Stimulated activated CD4-positive, alpha-beta T cell treated with anti-CD3 and anti-CD28 coated beads, Interleukin-12 subunit alpha, Interleukin-12 subunit beta, amount 100 ng/mL, for 48 hours (primary cell): ENCODE measurements around the gene CACNA1C.
A peak's percentile ranks its signal among the peaks of the same experiment; 100 is the strongest.

Experiments used
- DNase-seq, 3 donors: peaks; one replicate each; pipeline ENCODE4 v3.0.0-alpha.2; 2020; ENCODE audit warnings: low read depth in 2 of 3, low spot score in 1 of 3

The CACNA1C gene

DNA sequence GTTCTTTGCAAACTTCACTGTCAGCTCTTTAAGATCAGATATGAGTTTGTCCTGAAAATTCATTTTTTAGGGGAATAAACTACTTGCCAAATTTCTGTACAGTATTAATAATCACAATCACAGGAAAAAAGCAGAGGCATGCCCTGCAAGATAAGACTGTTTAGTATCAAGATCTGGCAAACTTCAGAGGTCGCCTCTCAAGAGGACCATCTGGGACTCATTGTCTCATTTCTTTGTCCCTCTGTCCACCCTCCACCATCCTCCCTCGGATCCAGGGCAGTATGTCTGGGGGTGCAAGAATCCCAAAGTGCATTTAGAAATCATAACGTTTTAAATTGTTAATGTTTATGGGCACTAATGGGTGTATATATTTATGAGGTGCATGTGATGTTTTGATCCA, 509.6 kb downstream of the CACNA1C start:
- no peak for DNase-seq

DNA sequence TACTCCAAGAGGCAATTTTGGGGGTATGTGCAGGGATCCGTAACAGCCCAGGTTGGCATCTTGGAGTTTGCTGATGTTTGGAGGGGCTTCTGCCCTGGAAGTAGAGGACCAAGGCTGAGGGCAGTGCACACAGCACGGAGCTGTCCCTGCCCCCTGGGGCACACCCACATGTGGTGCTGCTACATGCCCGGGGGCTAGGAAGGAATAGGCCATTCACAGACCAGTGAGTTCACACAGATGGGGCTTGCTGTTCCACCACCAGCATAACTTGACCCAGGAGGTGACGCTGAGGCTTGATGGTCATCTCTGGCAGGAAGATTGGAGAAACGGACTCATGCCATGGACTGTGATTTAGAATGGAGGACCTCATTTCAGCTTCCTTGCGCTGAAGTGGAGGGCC, 510.9 kb downstream of the CACNA1C start:
- DNase-seq: no peak

DNA sequence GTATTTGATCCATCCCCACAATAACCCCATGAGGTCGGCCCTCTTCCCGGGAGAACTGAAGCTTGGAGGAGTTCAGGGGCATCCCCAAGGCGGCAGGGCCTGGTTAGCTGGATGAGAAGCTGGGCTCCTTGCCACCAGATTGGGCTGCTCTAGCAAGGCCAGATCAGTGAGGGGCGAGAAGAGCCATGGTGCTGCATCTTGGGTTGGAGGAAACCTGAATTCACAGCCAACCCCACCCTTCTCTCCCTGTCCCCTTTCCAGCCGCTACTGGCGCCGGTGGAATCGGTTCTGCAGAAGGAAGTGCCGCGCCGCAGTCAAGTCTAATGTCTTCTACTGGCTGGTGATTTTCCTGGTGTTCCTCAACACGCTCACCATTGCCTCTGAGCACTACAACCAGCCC, 513.4 kb downstream of the CACNA1C start:
- DNase-seq: no peak

DNA sequence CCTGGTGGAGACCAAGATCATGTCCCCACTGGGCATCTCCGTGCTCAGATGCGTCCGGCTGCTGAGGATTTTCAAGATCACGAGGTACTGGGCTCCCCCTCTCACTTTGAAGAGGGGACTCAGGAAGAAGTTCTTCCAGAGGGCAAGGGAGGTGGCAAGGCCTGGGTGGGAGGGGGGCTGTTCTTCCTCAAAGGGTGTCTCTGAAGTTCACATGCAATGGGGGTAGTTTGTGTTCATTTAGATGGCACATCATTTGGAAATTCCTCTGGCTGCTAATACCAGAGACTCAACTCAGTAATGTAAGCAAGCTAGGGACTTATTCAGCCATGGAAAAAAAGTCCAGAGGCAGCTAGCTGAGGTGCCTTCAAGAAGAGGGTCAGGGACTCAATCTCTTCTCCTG, 514.9 kb downstream of the CACNA1C start:
- no peak for DNase-seq

DNA sequence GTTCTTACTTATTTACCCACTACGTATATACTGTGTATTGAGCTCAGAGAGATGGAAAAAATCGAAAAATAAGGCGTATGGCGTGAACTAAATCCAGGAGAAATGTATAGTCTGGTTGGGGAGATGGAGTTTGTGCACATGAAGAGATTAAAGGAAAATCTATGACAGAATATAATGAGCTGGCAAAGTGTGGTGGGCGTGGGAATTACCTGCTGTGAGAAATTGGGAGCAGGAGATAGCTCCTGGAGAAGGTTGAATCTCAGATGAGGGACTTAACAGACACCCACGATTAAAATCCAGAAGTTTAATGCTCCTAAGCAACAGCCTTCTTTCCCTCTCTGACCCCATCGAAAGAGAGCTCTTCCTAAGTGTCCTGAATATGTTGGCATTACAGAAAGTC, 517.8 kb downstream of the CACNA1C start:
- no peak for DNase-seq

DNA sequence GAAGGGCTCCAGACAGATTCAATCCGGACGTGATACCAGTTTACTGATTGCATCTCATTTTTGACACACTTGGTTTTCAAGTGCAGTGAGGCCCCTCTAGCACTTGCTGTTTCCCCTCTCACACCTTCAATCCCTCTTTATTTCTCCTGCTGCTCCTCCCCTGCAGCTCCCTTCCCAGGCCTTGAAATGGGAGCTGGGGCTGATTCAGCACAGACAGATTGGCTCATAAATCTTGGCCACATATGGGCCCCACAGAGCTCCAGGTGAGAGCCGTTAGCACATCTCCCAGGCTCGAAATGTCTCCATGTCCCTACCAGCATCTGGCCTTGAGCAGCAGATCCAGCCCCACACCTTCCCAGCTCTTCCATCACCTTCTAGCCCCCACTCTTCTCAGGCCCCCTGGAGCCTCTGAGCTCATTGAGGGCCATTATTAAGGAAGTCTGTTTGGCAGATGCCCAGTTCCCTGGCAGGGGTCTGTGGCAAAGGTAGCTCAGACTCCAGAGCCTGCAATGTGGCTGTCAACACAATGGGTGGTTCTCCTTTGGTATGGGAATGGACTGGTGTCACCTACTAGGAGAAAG, 521.7 kb downstream of the CACNA1C start:
- DNase-seq: no peak

DNA sequence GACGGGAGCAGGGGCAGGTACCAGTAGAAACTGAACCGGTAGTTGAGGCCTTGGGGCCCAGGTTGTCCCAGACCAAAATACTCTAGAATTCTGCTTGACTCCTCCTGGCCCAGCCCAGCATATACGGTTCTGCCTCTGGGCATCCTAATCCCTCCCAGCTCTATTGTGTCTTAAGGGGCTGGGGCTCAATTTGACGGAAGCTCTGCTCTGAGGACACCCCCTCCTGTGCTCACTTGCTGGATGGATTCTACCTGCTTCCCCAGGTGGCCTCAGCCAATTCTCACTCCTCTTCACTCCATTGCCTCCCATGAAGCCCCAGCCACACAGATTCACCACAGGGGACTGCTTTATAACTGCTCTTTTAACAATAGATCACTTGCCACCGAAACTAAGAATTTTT, 522.5 kb downstream of the CACNA1C start:
- DNase-seq: no peak

DNA sequence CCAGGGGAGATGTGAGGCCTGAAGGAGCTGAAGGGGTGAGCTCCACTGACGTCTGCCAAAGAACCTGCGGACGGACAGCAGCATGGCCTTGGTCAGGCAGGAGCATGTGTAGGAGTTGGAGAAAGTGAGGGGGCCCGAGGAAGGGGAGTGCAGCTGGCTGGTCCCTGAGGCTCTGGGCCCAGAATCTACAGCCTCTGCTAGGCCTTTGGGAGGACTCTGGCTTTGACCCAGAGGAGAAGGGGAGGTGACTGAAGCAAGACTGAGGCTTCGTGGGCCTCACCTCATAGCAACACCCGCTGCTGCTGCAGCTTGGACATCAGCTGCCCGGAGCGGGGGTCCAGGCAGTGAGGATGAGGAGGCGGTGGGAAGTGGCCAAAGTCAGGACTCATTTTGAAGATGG, 525.4 kb downstream of the CACNA1C start:
- no peak for DNase-seq

DNA sequence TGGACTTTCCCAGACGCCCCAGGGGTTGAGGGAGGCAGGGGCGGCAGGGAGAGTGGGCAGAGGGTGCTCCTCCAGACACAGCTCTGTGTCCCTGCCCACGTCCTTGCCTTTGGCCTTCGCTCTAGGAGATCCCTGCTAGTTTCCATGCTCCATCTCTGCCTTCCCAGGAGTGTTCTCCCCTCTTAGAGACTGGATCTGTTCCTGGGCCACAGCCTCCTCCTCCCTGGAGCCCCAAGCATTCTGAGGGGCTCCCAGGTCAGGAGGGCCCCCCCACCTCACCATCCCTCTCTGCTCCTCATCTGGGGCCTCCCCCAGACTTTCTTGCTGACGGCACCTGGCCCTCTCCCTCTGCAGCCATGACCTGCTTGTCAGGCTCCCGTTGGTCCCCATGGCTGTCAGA, 526.0 kb downstream of the CACNA1C start:
- DNase-seq: no peak

DNA sequence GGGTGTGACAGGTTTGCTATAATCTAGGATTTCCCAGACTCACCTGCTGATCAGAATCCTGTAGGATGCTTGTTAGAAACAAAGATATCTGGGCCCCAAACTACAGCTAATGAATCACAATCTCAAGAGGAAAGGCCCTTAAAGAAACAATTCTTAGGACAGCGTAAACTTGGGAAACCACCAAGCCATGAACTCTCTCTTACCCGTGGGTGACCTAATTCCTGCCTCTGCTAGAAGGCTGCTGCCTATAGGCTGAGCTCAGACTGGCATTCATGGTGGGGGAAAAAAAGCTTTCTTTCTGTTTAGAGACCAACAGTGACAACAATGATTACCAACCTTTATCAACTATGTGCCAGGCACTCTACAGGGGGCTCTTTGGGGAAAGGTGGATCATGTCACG, 528.0 kb downstream of the CACNA1C start:
- DNase-seq: no peak

DNA sequence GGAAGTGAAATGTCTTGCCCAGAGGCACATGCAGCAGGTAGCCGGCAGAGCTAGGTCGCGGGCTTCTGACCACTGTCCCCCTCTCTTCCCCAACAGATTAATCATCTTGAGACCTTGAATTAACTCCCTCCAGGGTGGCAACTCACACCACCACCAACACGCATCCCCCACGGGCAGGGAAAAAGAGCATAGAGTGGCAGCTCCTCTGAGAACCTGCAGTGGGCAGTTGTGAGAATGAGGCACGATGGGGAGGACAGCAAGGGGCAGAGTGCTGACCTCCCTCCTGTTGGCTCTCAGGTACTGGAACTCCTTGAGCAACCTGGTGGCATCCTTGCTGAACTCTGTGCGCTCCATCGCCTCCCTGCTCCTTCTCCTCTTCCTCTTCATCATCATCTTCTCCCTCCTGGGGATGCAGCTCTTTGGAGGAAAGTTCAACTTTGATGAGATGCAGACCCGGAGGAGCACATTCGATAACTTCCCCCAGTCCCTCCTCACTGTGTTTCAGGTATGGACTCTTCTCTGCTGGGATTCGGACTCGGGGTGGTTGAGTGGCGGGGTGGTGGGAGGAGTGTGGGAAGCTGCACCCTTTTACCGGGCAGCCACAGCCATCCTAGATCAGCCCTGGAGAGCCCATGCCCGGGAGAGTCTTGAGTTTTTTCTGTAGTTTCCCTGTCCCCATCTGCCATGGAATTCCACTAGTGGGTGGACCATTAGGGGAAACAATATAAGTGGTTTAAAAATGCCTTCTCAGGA, 528.7 kb downstream of the CACNA1C start:
- no peak for DNase-seq

DNA sequence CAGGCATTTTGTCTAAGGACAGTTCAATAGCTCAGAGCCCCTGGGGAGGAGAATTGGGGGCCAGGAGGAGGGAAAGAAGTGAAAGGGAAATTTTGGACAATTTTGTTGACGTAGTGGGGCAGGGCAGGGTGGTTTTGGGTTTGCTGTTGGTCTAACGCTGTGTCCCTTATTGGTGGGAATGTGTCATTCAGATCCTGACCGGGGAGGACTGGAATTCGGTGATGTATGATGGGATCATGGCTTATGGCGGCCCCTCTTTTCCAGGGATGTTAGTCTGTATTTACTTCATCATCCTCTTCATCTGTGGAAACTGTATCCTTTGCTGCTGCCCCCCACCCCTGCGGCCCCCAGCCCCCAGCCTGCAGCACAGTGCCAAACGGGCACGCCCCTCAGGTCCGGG, 529.8 kb downstream of the CACNA1C start:
- no peak for DNase-seq

DNA sequence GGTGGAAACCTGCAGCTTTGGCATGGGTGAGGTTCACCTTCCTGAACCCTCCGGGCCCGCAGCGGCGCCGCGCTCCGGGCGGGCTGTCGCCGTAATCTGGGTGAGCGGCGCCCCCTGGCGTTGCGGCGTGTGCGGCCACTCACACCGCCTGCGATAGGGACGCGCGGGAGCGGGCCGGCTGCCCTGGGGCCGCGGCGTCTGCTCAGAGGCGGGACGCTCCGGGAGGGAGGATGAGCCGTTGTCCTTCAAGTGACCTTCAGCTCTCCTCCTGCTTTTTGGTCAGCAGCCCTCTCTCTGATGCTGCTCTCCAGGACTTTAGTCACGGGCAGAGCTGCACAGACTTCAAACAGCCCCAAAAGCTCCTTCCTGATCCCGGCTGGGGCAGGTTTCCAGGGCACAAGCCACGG, 530.3 kb downstream of the CACNA1C start:
- DNase-seq: peak; percentile 29 to 45 (median 32)

DNA sequence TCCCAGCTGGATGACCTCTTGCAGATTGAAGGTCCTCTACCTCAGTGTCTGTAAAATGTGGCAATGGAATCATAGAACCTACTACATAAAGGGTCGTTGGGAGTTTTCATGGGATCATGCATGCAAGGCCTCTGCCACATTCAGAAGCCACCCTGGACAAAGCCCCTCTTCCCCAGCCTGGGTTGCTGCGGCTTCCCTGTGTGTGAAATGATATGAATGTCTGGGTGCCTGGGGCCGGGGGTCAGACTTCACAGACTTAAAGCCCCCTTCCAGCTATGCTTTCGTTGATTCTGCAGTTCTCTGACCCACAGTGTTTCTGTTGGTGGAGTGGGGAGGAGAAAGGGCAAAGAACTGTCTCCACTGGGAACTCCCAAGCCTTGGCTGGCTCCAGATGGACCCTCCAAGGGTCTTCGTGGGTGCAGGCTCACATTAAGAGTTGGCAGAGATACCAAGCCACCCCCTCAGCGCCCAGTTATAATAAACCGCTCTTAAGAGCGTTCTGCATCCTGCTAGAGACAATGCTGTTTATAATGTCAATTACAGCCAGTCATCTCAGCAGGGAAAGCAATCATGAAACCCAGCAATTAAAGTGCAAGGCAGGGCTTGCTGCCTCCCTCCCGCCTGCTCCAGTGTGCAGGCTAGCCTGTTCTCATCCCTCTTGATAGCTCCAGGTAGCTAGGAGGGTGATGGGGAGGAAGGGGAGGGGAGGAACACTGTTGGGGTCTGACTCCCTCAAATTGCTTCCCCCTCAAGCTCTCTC, 531.0 kb downstream of the CACNA1C start:
- no peak for DNase-seq

DNA sequence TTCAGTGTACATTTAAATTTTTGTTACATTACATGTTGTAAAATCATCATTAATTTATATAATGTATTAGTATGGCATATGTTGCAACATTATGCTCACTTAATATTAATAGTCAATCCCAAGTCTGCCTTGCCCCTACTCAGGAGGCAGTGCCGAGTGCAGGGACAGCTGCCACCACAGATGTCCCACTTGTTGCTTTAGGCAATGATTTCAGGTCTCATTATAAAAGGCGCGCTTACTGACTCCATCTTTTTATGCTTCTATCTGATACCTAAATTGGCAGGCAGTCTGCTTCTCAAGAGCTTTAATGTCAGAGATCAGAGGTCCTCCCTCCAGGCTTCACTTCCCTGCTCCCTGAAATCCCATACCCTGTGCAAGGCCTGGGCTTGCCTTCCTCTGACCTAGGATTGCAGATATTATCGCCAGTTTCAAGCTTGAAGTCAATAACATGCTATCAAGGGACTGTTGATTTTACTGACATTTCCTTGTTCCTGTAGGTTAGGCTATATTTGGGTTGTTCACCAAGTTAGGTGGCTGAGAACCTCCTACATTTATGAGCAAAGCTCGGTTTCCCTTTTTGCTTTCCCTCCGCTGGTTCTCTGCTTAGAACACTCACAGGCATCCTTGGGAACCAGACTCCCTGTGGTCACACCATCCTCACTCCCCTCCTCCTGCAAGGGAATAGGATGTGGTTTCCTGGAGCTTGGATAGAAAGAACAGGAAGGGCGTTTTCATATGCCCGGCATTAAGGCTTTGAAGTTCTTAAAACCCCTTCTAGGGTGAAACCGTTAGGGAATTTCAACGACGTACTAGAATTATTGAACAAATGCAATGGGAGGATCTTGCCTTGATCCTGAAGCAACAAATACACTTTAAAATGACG, 533.6 kb downstream of the CACNA1C start:
- DNase-seq: no peak

DNA sequence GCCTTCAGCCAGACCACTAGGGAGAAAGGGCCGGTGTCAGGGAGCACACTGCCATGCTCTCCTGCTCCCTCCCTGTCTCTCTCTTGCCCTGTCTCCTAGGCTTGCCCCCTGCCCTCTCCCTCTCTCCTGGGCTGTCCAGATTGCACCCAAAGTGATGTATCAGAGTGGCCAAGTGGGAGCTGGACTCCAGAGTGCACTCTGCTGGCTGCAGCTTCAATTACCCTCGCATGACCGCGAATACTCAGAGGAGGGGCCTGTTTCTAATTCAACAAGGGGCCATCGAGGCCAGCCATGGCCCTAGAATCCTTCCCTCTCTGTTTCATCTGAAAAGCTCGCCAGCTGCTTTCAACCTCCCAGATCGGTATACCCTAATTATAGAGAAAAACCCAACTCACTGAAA, 535.6 kb downstream of the CACNA1C start:
- no peak for DNase-seq

DNA sequence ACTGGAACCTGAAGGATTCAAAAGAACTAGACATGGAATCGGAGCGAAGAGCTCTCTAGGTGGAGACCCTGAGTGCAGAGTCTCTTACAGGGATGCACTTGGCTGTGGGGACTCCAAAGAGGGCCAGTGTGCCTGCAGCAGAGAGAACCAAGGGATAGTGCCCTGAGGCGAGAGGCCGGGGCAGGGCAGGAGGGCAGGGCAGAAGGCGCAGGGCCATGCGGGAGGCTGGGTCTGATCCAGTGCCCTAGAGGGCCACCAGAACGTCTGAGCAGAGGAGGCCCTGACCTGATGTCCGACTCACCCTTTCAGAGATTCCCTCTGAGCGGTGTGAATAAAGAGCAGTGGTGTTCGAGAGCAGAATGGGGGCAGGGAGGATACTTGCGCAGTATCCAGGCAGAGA, 536.6 kb downstream of the CACNA1C start:
- no peak for DNase-seq

DNA sequence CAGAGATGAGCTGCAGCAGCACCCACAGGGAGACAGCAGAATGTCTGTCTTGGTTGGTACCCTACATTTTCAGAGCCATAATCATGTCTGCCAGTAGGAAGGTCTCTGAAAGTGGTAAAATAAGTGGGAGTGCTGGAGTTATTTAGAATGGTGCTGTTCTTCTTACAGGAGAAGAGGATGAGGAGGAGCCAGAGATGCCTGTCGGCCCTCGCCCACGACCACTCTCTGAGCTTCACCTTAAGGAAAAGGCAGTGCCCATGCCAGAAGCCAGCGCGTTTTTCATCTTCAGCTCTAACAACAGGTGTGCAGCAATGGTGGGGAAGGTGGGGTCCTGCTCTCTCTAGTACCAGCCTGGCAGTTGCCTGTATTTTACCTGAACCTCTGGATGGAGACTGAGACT, 540.3 kb downstream of the CACNA1C start:
- DNase-seq: no peak

DNA sequence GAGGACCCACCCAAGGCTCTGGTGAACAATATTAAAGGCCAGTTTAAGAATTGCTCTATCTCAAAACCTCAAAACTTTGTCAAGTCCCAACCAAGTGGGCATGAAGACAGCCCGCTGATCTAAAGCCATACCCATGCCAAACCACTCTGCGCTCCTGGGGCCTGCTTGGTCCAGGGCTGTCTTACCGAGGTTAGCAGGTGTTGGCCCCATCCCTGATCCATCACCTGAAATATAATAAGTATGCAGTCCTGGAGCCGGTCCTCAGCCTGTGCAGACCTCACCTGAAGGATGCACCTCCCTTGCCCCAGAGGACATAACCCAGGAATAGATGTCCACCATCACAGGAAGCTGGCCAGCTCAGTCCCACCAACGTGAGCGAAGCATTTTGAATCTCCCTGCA, 543.7 kb downstream of the CACNA1C start:
- no peak for DNase-seq

DNA sequence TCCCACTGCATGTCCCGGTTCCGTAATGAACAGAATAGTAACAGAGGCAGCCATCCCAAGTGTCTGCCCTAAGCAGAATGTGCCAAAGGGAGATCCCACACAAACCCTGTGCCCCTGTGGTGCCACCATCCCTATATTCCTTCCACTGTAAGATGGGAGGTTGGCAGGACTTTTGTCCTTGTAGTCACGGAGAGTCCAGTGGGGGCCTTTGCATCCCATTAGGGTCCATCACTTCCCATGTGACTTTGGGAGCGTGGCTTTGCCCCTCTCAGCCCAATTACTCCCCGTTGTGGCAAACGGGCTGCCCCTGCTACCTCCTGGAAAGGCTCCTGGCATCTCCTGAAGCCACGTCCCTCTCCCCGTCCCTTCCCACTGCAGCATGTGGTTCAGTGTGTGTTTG, 552.5 kb downstream of the CACNA1C start:
- no peak for DNase-seq

DNA sequence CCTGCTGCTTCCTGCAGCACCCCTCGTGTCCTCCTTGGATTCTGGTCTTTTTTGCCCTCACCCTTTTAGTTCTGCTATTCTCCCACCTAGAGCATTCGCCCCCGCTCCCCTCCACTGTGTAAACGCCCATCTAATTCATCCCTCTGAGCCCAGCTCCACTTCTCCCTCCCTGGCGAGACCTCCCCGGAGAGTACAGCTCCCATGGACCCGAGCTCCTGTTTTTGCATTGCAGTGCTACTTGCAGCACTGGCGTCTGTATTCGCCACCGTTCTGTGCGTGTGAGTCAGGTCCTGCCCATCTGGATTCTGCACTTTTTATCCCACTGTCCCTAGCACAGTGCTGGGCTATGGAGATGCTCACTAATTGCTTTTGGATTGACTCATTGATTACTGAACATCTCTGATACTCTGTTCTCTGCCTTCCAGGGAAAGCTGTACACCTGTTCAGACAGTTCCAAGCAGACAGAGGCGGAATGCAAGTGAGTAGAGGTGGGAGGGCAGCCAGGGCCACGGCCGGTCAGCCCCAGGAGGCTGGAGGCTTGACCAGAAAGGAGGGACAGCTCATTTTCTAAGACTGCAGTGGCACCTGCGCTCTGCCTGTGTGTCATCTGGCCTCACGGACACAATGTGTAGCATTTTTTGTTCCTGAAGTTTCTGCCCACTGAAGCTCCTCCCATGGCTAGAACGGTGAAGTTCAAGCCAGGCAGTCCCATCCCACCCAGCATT, 553.6 kb downstream of the CACNA1C start:
- no peak for DNase-seq
